NCI-H128 (cell line): ENCODE results near the gene RFX8.
A peak's percentile ranks its signal among the peaks of the same experiment; 100 is the strongest.

Source experiments
- DNase-seq: peaks from one replicate; lab custom pipeline; 2025; ENCODE audit not compliant: unreplicated experiment; lab: John Stamatoyannopoulos, UW

Gene RFX8

GRCh38 chr2:101412092-101412694 lies 62.7 kb downstream of the RFX8 start:
- no peak for DNase-seq

GRCh38 chr2:101410746-101411145 lies 64.2 kb downstream of the RFX8 start:
- DNase-seq: no peak

GRCh38 chr2:101410114-101410513 lies 64.8 kb downstream of the RFX8 start:
- no peak for DNase-seq

GRCh38 chr2:101409699-101410098 lies 65.2 kb downstream of the RFX8 start:
- no peak for DNase-seq

GRCh38 chr2:101408925-101409324 lies 66.0 kb downstream of the RFX8 start:
- DNase-seq: no peak

- no peak for DNase-seq
Observed at GRCh38 chr2:101405351-101405899, 69.5 kb downstream of the RFX8 start.

GRCh38 chr2:101403745-101404144 lies 71.2 kb downstream of the RFX8 start:
- DNase-seq: no peak

GRCh38 chr2:101402630-101403029 lies 72.3 kb downstream of the RFX8 start:
- DNase-seq: no peak

- DNase-seq: no peak
Observed at GRCh38 chr2:101401906-101402305, 73.0 kb downstream of the RFX8 start.

- no peak for DNase-seq
Observed at GRCh38 chr2:101401326-101401665, 73.6 kb downstream of the RFX8 start.

GRCh38 chr2:101400506-101401325 lies 74.2 kb downstream of the RFX8 start:
- DNase-seq: no peak

GRCh38 chr2:101400048-101400447 lies 74.9 kb downstream of the RFX8 start:
- DNase-seq: no peak

- DNase-seq: no peak
Observed at GRCh38 chr2:101399021-101399799, 75.7 kb downstream of the RFX8 start.

GRCh38 chr2:101398116-101398821 lies 76.6 kb downstream of the RFX8 start:
- DNase-seq: no peak

GRCh38 chr2:101396316-101396717 lies 78.6 kb downstream of the RFX8 start:
- DNase-seq: no peak

- no peak for DNase-seq
Observed at GRCh38 chr2:101395545-101396315, 79.2 kb downstream of the RFX8 start.

- no peak for DNase-seq
Observed at GRCh38 chr2:101388232-101388631, 86.7 kb downstream of the RFX8 start.

- peak; percentile 29 for DNase-seq
Observed at GRCh38 chr2:101387151-101387834, 87.6 kb downstream of the RFX8 start, which contains the start of gene CREG2. CREG2 (minus strand) TSS chr2:101387503; CDS start chr2:101387457, 46 bp downstream.

GRCh38 chr2:101386599-101387150 lies 88.2 kb downstream of the RFX8 start:
- no peak for DNase-seq
